Upper lobe of right lung (tissue), 1 donor: ENCODE measurements around the gene SRPK1. TPM values are rescaled to one million over a fixed set of nuclear protein-coding genes. Genes with fewer than 3 reads are reported as not detected.
"Not testable (repeated sequence)": the region's sequence is repeated elsewhere in the genome, so short reads cannot be mapped to it uniquely, and the experiment has no call there.

ENCODE experiments used
- ATAC-seq: fragments of 200-7000 bp; cut with Tn5 transposase; one replicate; pipeline ENCODE4 v1.9.1; 2020; ENCODE audit warnings: mild to moderate bottlenecking, moderate library complexity
- DNase-seq: peaks from one replicate; pipeline ENCODE4 v3.0.0-alpha.2; 2020
- H3K27ac ChIP-seq: fragments of 200-600 bp; one replicate; pipeline ENCODE4 v1.8.0; 2022
- H3K27me3 ChIP-seq: fragments of 200-600 bp; one replicate; pipeline ENCODE4 v1.8.0; 2022; ENCODE audit warnings: mild to moderate bottlenecking
- H3K36me3 ChIP-seq: fragments of 200-600 bp; one replicate; pipeline ENCODE4 v1.8.0; 2022
- H3K4me1 ChIP-seq: fragments of 200-600 bp; one replicate; pipeline ENCODE4 v1.8.0; 2022
- H3K4me3 ChIP-seq: fragments of 200-600 bp; one replicate; pipeline ENCODE4 v1.8.0; 2022; ENCODE audit warnings: mild to moderate bottlenecking
- H3K9me3 ChIP-seq: fragments of 200-600 bp; one replicate; pipeline ENCODE4 v1.8.0; 2022
- intact Hi-C: fragments of 100-400 bp; cut with DNase I; formaldehyde crosslinking; loops from one replicate; pipeline ENCODE4 v1.11.0; 2022
- total RNA-seq: library from RNA; stranded (reverse); fragmentation: NEBNext Ultra II Directional; extraction: Animal tissue kit (Norgen Biotek cat#: 25700); gene quantifications from one replicate; pipeline ENCODE4 v1.2.1, GENCODE V29; 2021
- TF ChIP-seq, protein P1 (sequence below): fragments of 200-600 bp; IDR thresholded peaks from one replicate; pipeline ENCODE4 v1.8.0; 2022; ENCODE audit warnings: antibody characterized with exemption
- donor health status: DM: no; HTN: yes; CAD: no; lungs with severe emphysema.

Gene SRPK1
- total RNA-seq, 1 donor from 2014 or later: 40.6 TPM

DNA sequence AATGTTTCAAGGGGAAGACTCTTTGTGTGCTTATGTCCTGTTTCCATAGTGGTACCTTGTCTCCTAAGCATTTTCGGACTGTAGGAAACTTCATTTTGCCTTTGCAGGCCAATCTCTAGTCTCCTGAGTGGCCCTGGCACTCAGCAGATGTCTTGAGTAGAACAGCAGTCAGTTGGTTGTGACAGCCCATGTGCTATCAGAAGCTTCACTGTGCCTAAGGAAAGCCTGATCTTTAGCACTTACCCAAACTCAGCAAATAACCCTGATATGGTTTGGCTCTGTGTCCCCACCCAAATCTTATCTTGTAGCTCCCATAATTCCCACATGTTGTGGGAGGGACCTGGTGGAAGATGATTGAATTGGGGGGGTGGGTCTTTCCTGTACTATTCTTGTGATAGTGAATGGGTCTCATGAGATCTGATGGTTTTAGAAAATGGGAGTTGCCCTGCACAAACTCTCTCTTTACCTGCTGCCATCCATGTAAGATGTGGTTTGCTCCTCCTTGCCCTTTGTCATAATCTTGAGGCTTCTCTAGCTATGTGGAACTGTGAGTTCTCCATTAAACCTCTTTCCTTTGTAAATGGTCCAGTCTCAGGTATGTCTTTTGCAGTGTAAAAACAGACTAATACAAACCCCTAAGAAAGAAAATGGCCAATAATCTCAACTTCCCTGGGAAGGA, 15.9 kb upstream of the SRPK1 start:
- H3K27me3 ChIP-seq: no peaks in the 10 kb centered on the region
- no peak for DNase-seq
- no peaks in the 10 kb centered on the region for H3K36me3 ChIP-seq
- TF ChIP-seq, protein P1, sequence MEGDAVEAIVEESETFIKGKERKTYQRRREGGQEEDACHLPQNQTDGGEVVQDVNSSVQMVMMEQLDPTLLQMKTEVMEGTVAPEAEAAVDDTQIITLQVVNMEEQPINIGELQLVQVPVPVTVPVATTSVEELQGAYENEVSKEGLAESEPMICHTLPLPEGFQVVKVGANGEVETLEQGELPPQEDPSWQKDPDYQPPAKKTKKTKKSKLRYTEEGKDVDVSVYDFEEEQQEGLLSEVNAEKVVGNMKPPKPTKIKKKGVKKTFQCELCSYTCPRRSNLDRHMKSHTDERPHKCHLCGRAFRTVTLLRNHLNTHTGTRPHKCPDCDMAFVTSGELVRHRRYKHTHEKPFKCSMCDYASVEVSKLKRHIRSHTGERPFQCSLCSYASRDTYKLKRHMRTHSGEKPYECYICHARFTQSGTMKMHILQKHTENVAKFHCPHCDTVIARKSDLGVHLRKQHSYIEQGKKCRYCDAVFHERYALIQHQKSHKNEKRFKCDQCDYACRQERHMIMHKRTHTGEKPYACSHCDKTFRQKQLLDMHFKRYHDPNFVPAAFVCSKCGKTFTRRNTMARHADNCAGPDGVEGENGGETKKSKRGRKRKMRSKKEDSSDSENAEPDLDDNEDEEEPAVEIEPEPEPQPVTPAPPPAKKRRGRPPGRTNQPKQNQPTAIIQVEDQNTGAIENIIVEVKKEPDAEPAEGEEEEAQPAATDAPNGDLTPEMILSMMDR: no peak
- H3K4me3 ChIP-seq: no peak overlapping the region
- intact Hi-C loops: no loop called here
- H3K4me1 ChIP-seq: no peaks in the 10 kb centered on the region
- no peak overlapping the region for H3K27ac ChIP-seq
- no peaks in the 10 kb centered on the region for H3K9me3 ChIP-seq
- ATAC-seq: no peak

DNA sequence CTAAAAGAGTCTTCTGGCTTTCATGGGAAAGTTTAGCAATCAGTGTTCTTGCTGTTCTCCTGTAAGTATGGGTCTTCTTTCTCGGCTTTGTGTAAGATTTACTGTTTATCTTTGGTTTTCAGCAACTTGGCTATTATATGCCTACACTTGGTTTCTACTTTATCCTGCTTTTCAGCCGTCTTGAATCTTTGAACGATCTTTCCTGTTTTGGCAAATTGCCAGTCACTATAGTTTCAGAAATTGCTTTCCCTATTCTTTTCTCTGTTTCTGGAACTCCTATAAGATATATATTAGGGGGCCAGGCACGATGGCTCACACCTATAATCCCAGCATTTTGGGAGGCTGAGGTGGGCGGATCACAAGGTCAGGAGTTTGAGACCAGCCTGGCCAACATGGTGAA, 14.6 kb upstream of the SRPK1 start:
- no peak overlapping the region for H3K4me3 ChIP-seq
- no peaks in the 10 kb centered on the region for H3K36me3 ChIP-seq
- ATAC-seq (no peak), DNase-seq (no peak)
- H3K4me1 ChIP-seq: no peaks in the 10 kb centered on the region
- H3K27me3 ChIP-seq: no peaks in the 10 kb centered on the region
- intact Hi-C loops: no loop called here
- TF ChIP-seq, protein P1: no peak
- H3K27ac ChIP-seq: no peak overlapping the region
- H3K9me3 ChIP-seq: no peaks in the 10 kb centered on the region

DNA sequence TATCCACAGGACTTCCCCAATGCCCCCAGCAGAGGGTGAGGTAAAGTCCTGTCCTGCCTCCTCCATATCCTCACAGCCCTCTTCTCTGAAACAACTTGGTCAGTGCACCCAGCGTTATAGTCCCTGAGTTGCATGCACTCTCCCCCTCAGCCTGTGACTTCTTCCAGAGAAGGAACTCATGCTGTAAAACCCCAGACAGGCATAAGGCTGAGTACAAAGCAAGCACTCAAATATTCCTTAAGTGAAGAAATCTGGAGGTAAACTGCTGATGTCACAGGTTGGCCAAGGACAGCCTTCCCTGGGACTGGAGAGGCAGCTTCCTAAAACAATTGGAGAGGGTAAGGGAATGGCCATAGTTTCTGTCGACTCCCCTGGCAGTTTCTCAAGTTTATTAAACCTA, 12.9 kb upstream of the SRPK1 start:
- no peak for DNase-seq
- Histone ChIP-seq H3K27ac (no peak overlapping the region), H3K4me1 (no peaks in the 10 kb centered on the region), H3K27me3 (no peaks in the 10 kb centered on the region), H3K36me3 (no peaks in the 10 kb centered on the region), H3K4me3 (no peak overlapping the region), H3K9me3 (no peaks in the 10 kb centered on the region)
- ATAC-seq: peak; percentile 82
- intact Hi-C loops: no loop called here
- TF ChIP-seq, protein P1: no peak

DNA sequence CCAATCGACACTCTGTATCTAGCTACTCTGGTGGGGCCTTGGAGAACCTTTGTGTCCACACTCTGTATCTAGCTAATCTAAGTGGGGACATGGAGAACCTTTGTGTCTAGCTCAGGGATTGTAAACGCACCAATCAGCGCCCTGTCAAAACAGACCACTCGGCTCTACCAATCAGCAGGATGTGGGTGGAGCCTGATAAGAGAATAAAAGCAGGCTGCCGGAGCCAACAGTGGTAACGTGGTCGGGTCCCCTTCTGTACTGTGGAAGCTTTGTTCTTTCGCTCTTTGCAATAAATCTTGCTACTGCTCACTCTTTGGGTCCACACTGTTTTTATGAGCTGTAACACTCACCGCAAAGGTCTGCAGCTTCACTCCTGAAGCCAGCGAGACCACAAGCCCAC, 11.0 kb upstream of the SRPK1 start:
- ATAC-seq, H3K4me1 ChIP-seq, H3K4me3 ChIP-seq, intact Hi-C loops, H3K27ac ChIP-seq, H3K27me3 ChIP-seq, H3K9me3 ChIP-seq, DNase-seq, H3K36me3 ChIP-seq: not testable (repeated sequence)

DNA sequence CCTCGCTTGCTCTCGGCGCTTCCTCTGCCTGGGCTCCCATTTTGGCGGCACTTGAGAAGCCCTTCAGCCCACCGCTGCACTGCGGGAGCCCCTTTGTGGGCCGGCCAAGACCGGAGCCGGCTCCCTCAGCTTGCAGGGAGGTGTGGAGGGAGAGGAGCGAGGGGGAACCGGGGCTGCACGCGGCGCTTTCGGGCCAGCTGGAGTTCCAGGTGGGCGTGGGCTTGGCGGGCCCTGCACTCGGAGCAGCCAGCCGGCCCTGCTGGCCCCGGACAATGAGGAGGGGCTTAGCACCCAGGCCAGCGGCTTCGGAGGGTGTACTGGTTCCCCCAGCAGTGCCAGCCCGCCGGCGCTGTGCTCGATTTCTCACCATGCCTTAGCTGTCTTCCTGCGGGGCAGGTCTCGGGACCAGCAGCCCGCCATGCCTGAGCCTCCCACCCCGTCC, 10.2 kb upstream of the SRPK1 start:
- H3K4me3 ChIP-seq: no peak overlapping the region
- DNase-seq: no peak
- intact Hi-C loops: no loop called here
- no peaks in the 10 kb centered on the region for H3K36me3 ChIP-seq
- no peak for ATAC-seq
- H3K27me3 ChIP-seq: no peaks in the 10 kb centered on the region
- TF ChIP-seq, protein P1: no peak
- no peak overlapping the region for H3K27ac ChIP-seq
- no peaks in the 10 kb centered on the region for H3K4me1 ChIP-seq
- no peaks in the 10 kb centered on the region for H3K9me3 ChIP-seq

DNA sequence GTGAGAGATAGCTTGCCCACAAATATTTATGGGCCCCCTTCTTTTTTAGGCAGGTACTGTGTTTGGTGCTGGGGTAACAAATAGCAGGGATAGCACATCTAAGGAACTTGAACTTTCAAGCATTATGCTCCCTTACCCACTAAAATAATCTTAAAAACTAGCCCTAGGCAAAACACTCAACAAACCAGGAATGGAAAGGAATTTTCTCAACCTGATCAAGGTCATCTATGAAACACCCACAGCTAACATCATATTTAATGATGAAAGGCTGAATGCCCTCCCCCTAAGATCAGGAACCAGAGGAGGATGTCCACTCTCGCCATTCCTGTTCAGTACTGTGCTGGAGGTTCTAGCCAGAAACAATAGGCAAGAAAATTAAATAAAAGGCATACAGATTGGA, 8.7 kb upstream of the SRPK1 start:
- no peaks in the 10 kb centered on the region for H3K36me3 ChIP-seq
- ATAC-seq: no peak
- no peak for DNase-seq
- no peaks in the 10 kb centered on the region for H3K27me3 ChIP-seq
- TF ChIP-seq, protein P1: no peak
- no peak overlapping the region for H3K4me3 ChIP-seq
- no peaks in the 10 kb centered on the region for H3K9me3 ChIP-seq
- no peak overlapping the region for H3K27ac ChIP-seq
- no peaks in the 10 kb centered on the region for H3K4me1 ChIP-seq
- intact Hi-C loops: no loop called here
